ENCODE measurements around the gene ZNF860. TPM values are rescaled to one million over a fixed set of nuclear protein-coding genes. Genes with fewer than 3 reads are reported as not detected.

The ZNF860 gene
- total RNA-seq, 1 donor from 2014 or later: 0.56 TPM

GRCh38 chr3:31947162-31947561 lies 34.4 kb upstream of the ZNF860 start:
- Mint-ChIP-seq H3K27ac (ENCODE audit: unreplicated experiment) (peak overlapping the region; percentile 66), H3K9me3 (peaks cover 9% of the 10 kb centered on the region), H3K4me3 (no peak overlapping the region), H3K4me1 (peaks cover 33% of the 10 kb centered on the region), H3K36me3 (ENCODE audit: low read depth) (peaks cover 8% of the 10 kb centered on the region), H3K27me3 (ENCODE audit: low read depth) (no peaks in the 10 kb centered on the region)
- no peak for DNase-seq (ENCODE audit: low read depth, low spot score)
- TF ChIP-seq CTCF (conservative IDR thresholded peaks at IDR 0.05): no peak

DNA sequence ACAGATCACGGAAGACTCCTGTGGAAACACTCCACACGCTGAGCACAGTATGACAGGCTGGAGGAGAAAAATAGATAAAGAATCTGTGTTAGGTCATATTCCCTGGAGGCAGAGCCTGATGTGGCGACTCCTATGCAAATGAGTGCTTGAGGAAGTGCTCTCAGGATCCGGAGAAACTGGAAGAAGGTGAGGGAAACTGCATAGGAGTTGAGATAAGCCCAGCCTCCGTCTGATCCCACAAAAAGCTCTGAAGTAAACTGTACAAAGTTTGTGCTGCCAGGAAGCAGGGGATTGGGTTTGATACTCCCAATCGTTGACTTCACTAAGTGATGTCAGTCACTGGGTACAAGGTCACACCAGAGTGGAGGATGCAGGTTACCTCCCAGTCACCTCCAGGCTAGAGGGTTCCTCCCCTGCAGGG lies 33.9 kb upstream of the ZNF860 start:
- Mint-ChIP-seq H3K9me3 (peaks cover 9% of the 10 kb centered on the region), H3K27me3 (ENCODE audit: low read depth) (no peaks in the 10 kb centered on the region), H3K4me3 (no peak overlapping the region), H3K36me3 (ENCODE audit: low read depth) (peaks cover 11% of the 10 kb centered on the region), H3K27ac (ENCODE audit: unreplicated experiment) (no peak overlapping the region), H3K4me1 (peaks cover 33% of the 10 kb centered on the region)
- no peak for DNase-seq (ENCODE audit: low read depth, low spot score)
- no peak for TF ChIP-seq CTCF (conservative IDR thresholded peaks at IDR 0.05)

DNA sequence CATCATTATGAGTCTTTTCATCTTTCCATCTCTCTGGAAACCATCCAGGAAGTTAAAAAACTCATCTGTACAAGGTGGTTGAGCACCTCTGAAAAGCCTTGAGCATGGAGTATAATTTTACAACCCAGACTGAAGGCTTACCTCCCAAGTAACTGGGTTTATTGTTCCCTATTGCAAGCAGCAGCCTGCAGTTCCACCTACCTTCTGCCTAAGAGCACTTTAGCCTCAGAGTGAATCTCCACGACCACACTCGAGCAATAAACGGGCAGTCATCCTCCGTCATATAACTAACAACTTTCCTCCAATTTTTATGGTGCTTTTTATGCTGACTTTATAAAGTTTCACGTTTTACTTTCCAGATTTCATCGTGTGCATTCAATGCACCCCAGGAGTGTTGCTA lies 33.3 kb upstream of the ZNF860 start:
- Mint-ChIP-seq H3K4me1 (peaks cover 33% of the 10 kb centered on the region), H3K4me3 (no peak overlapping the region), H3K36me3 (ENCODE audit: low read depth) (peaks cover 11% of the 10 kb centered on the region), H3K9me3 (peaks cover 5% of the 10 kb centered on the region), H3K27ac (ENCODE audit: unreplicated experiment) (no peak overlapping the region), H3K27me3 (ENCODE audit: low read depth) (no peaks in the 10 kb centered on the region)
- TF ChIP-seq CTCF (conservative IDR thresholded peaks at IDR 0.05): no peak
- DNase-seq (ENCODE audit: low read depth, low spot score): no peak

DNA sequence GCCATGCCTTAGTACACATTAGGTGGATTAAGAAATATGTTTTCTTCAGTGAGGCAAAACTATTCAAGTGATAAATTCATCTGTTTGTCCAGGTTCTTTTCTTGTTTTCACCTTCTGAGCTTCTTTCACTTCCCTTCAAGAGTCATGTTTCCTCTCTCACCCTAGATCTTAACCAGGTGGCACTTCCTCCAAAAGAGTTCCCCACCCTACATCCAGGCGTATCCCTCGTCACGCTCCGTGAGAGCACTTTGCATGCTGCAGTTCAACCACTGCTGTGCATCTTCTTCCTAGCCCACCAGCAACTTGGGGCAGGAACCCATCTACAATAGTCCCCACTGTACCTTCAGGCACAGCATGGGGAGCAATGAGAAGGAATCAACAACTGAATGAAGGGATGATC lies 29.3 kb upstream of the ZNF860 start:
- Mint-ChIP-seq H3K36me3 (ENCODE audit: low read depth) (peaks cover 23% of the 10 kb centered on the region), H3K27ac (ENCODE audit: unreplicated experiment) (no peak overlapping the region), H3K9me3 (peaks cover 8% of the 10 kb centered on the region), H3K4me1 (peaks cover 27% of the 10 kb centered on the region), H3K4me3 (no peak overlapping the region), H3K27me3 (ENCODE audit: low read depth) (no peaks in the 10 kb centered on the region)
- TF ChIP-seq CTCF (conservative IDR thresholded peaks at IDR 0.05): no peak
- DNase-seq (ENCODE audit: low read depth, low spot score): no peak

DNA sequence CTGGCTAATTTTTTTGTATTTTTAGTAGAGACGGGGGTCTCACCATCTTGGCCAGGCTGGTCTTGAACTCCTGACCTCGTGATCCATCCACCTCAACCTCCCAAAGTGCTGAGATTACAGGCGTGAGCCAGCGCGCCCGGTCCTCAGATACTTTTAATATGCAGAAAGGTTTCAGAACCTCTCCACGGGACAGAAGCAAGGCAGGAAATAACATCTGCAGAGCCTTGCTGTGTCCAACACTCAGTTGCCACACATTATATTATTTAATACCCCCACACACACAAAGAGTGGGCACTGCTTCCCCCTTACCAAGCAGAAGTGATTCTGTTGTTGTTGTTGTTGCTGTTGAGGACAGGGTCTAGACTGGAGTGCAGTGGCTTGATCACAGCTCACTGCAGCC lies 28.5 kb upstream of the ZNF860 start:
- Mint-ChIP-seq H3K27me3 (ENCODE audit: low read depth) (no peaks in the 10 kb centered on the region), H3K4me1 (peaks cover 27% of the 10 kb centered on the region), H3K4me3 (no peak overlapping the region), H3K27ac (ENCODE audit: unreplicated experiment) (no peak overlapping the region), H3K9me3 (peaks cover 8% of the 10 kb centered on the region), H3K36me3 (ENCODE audit: low read depth) (peaks cover 23% of the 10 kb centered on the region)
- no peak for TF ChIP-seq CTCF (conservative IDR thresholded peaks at IDR 0.05)
- DNase-seq (ENCODE audit: low read depth, low spot score): no peak

GRCh38 chr3:31953636-31954035 lies 27.9 kb upstream of the ZNF860 start:
- Mint-ChIP-seq H3K9me3 (peaks cover 8% of the 10 kb centered on the region), H3K4me1 (peaks cover 27% of the 10 kb centered on the region), H3K4me3 (no peak overlapping the region), H3K27me3 (ENCODE audit: low read depth) (no peaks in the 10 kb centered on the region), H3K27ac (ENCODE audit: unreplicated experiment) (no peak overlapping the region), H3K36me3 (ENCODE audit: low read depth) (peaks cover 23% of the 10 kb centered on the region)
- no peak for DNase-seq (ENCODE audit: low read depth, low spot score)
- no peak for TF ChIP-seq CTCF (conservative IDR thresholded peaks at IDR 0.05)
